PC-3 (cell line): ENCODE measurements around the gene GDA. TPM values are rescaled to one million over a fixed set of nuclear protein-coding genes. Genes with fewer than 3 reads are reported as not detected.
A peak's percentile ranks its signal among the peaks of the same experiment; 100 is the strongest.

Source experiments
- ATAC-seq: fragments of 200-7000 bp; cut with Tn5 transposase; 2 replicates; pipeline ENCODE4 v1.9.1; 2020; ENCODE audit warnings: mild to moderate bottlenecking, moderate library complexity
- BruUV-seq: library from RNA; stranded (reverse); fragments of 400-500 nt; replicated peaks from 2 replicates; lab custom pipeline; 2021; lab: Mats Ljungman, UMichigan
- CTCF ChIA-PET: fragments of 300-600 bp; sonication (Branson Sonifier 250); formaldehyde crosslinking; loops from one replicate; lab custom pipeline; 2022; ENCODE audit warnings: antibody characterized with exemption; lab: Charles Lee
- POLR2A ChIA-PET: fragments of 300-600 bp; sonication (Branson Sonifier 250); formaldehyde crosslinking; loops from one replicate; lab custom pipeline; 2022; ENCODE audit warnings: antibody characterized with exemption; ENCODE audit not compliant: unreplicated experiment; lab: Charles Lee
- DNase-seq: peaks from one replicate; pipeline ENCODE4 v3.0.0-alpha.2; 2015
- H2AFZ ChIP-seq: fragments of 300-600 bp; sonication (generic); 2 replicates; pipeline ENCODE4 v1.6.0; 2016; ENCODE audit warnings: antibody characterized with exemption, low read length
- H3F3A ChIP-seq: fragments of 300-600 bp; sonication (generic); one replicate; pipeline ENCODE4 v1.6.0; 2017; ENCODE audit warnings: antibody characterized with exemption, low read length, control low read depth, mild to moderate bottlenecking; ENCODE audit not compliant: unreplicated experiment
- H3K27ac ChIP-seq: fragments of 300-600 bp; sonication (generic); 2 replicates; pipeline ENCODE4 v1.5.1; 2016; ENCODE audit warnings: mild to moderate bottlenecking, low read length
- H3K27me3 ChIP-seq: fragments of 300-600 bp; sonication (generic); 2 replicates; pipeline ENCODE4 v1.6.1; 2016; ENCODE audit warnings: low read length, mixed read lengths
- H3K36me3 ChIP-seq: fragments of 300-600 bp; sonication (generic); 2 replicates; pipeline ENCODE4 v1.6.1; 2016; ENCODE audit warnings: low read depth, mixed run types, low read length, mixed read lengths
- H3K4me1 ChIP-seq: fragments of 300-600 bp; sonication (generic); 2 replicates; pipeline ENCODE4 v1.5.1; 2016; ENCODE audit warnings: low read length; ENCODE audit not compliant: insufficient read depth
- H3K4me2 ChIP-seq: fragments of 300-600 bp; sonication (generic); 2 replicates; pipeline ENCODE4 v1.6.0; 2016; ENCODE audit warnings: low read length
- H3K4me3 ChIP-seq: fragments of 300-600 bp; sonication (generic); 2 replicates; pipeline ENCODE4 v1.5.1; 2016; ENCODE audit warnings: mild to moderate bottlenecking, low read length, mixed read lengths
- H3K79me2 ChIP-seq: fragments of 300-600 bp; sonication (generic); 2 replicates; pipeline ENCODE4 v1.6.1; 2017; ENCODE audit warnings: low read length, mixed read lengths
- H3K9ac ChIP-seq: fragments of 300-600 bp; sonication (generic); 2 replicates; pipeline ENCODE4 v1.6.0; 2016; ENCODE audit warnings: mild to moderate bottlenecking, low read length
- H3K9me2 ChIP-seq: fragments of 300-600 bp; sonication (generic); replicated peaks from 2 replicates; pipeline ENCODE4 v1.6.1; 2016; ENCODE audit warnings: mixed run types, low read length, mixed read lengths
- H3K9me3 ChIP-seq: fragments of 300-600 bp; sonication (generic); 2 replicates; pipeline ENCODE4 v1.6.1; 2016; ENCODE audit warnings: low read length, mixed read lengths
- H4K20me1 ChIP-seq: fragments of 300-600 bp; sonication (generic); 2 replicates; pipeline ENCODE4 v1.6.1; 2016; ENCODE audit warnings: low read length, mixed read lengths
- CTCF ChIP-seq: fragments of 300-600 bp; sonication (generic); conservative IDR thresholded peaks from 2 replicates; pipeline ENCODE4 v1.5.1; 2017; ENCODE audit warnings: antibody characterized with exemption, low read depth, mild to moderate bottlenecking, low read length
- EZH2 ChIP-seq: fragments of 300-600 bp; sonication (generic); IDR thresholded peaks from one replicate; pipeline ENCODE4 v1.6.1; 2017; ENCODE audit warnings: antibody characterized with exemption, mild to moderate bottlenecking, low read length; ENCODE audit not compliant: unreplicated experiment
- EZH2phosphoT487 ChIP-seq: fragments of 300-600 bp; sonication (generic); IDR thresholded peaks from 2 replicates; pipeline ENCODE4 v1.6.1; 2018; ENCODE audit warnings: mild to moderate bottlenecking, antibody characterized with exemption, low read length, borderline replicate concordance
- intact Hi-C: fragments of 100-400 bp; cut with micrococcal nuclease; formaldehyde crosslinking; loops from 2 replicates; pipeline ENCODE4 v1.9.0; 2023
- total RNA-seq: library from RNA; depleted of rRNA; stranded (reverse); fragments of >200 nt; gene quantifications from 2 replicates; pipeline ENCODE4 v1.2.3, GENCODE V29; 2014

The GDA gene
- total RNA-seq, 1 experiment from 2014 or later, result not detected

GRCh38 chr9:72185561-72185960, 36.3 kb downstream of the GDA start:
- ATAC-seq (no peak), DNase-seq (peak; percentile 13)
- Histone ChIP-seq H3K27ac (no peak overlapping the region), H3K9me2 (no peaks in the 10 kb centered on the region), H3K36me3 (no peaks in the 10 kb centered on the region), H3K4me3 (no peak overlapping the region), H3K4me2 (no peak overlapping the region), H3K9ac (no peak overlapping the region), H3K79me2 (no peaks in the 10 kb centered on the region), H3F3A (no peaks in the 10 kb centered on the region), H3K9me3 (no peaks in the 10 kb centered on the region), H4K20me1 (no peaks in the 10 kb centered on the region), H3K27me3 (peaks cover 11% of the 10 kb centered on the region; the same call in 1 of the 2 replicates), H3K4me1 (no peaks in the 10 kb centered on the region), H2AFZ (no peak overlapping the region)
- no TSS peak for BruUV-seq
- TF ChIP-seq CTCF, result no peak
- TF ChIP-seq EZH2, result no peak
- no peak for TF ChIP-seq EZH2phosphoT487
- intact Hi-C loops, result no loop called here
- POLR2A ChIA-PET, result no interaction called here
- CTCF ChIA-PET, result no interaction called here

GRCh38 chr9:72187121-72187695, 38.0 kb downstream of the GDA start:
- intact Hi-C loops, result no loop called here
- POLR2A ChIA-PET, result no interaction called here
- Histone ChIP-seq H4K20me1 (no peaks in the 10 kb centered on the region), H3K27me3 (peaks cover 11% of the 10 kb centered on the region; the same call in 1 of the 2 replicates), H3K36me3 (no peaks in the 10 kb centered on the region), H3K27ac (no peak overlapping the region), H3K4me2 (no peak overlapping the region), H3K79me2 (no peaks in the 10 kb centered on the region), H2AFZ (no peak overlapping the region), H3K9me2 (no peaks in the 10 kb centered on the region), H3K9ac (no peak overlapping the region), H3F3A (no peaks in the 10 kb centered on the region), H3K9me3 (no peaks in the 10 kb centered on the region), H3K4me1 (no peaks in the 10 kb centered on the region), H3K4me3 (no peak overlapping the region)
- TF ChIP-seq EZH2, result no peak
- no peak for TF ChIP-seq EZH2phosphoT487
- TF ChIP-seq CTCF, result no peak
- no peak for DNase-seq
- BruUV-seq, result no TSS peak
- CTCF ChIA-PET, result no interaction called here
- no peak for ATAC-seq

GRCh38 chr9:72188232-72188631, 39.0 kb downstream of the GDA start:
- H3K27ac ChIP-seq, result no peak overlapping the region
- no peak for TF ChIP-seq CTCF
- TF ChIP-seq EZH2, result no peak
- TF ChIP-seq EZH2phosphoT487, result no peak
- POLR2A ChIA-PET, result no interaction called here
- H2AFZ ChIP-seq, result no peak overlapping the region
- no peaks in the 10 kb centered on the region for H3K36me3 ChIP-seq
- H3K4me2 ChIP-seq, result no peak overlapping the region
- no peak overlapping the region for H3K4me3 ChIP-seq
- ATAC-seq (no peak), DNase-seq (no peak)
- BruUV-seq, result no TSS peak
- no peak overlapping the region for H3K9ac ChIP-seq
- H3F3A ChIP-seq, result no peaks in the 10 kb centered on the region
- CTCF ChIA-PET, result no interaction called here
- no peaks in the 10 kb centered on the region for H4K20me1 ChIP-seq
- H3K27me3 ChIP-seq, result peaks cover 11% of the 10 kb centered on the region; the same call in 1 of the 2 replicates
- intact Hi-C loops, result no loop called here
- no peaks in the 10 kb centered on the region for H3K79me2 ChIP-seq
- H3K4me1 ChIP-seq, result no peaks in the 10 kb centered on the region
- H3K9me3 ChIP-seq, result no peaks in the 10 kb centered on the region
- H3K9me2 ChIP-seq, result no peaks in the 10 kb centered on the region
